Measurements from ENCODE around the gene FDXR. TPM values are rescaled to one million over a fixed set of nuclear protein-coding genes. Genes with fewer than 3 reads are reported as not detected.

Gene FDXR
- total and polyA plus RNA-seq, 2 of the 8 experiments (the other 6 are each of a cell fraction or from before 2014, with no cell fraction given) = 24.2 to 31.4 TPM

- Histone ChIP-seq H3K56ac (replicated peaks; ENCODE audit: insufficient read length, low read depth, low read length) (no peak overlapping the region), H4K20me1 (replicated peaks in 1 of 2; ENCODE audit: control insufficient read depth in 1 of 2, insufficient read depth in 2 of 2, low read length in 2 of 2) (peaks cover 1 to 9% of the 10 kb centered on the region in 2 experiments), H2BK5ac (ENCODE audit: low read depth, low read length) (no peak overlapping the region), H3K36me3 (ENCODE audit: control insufficient read depth in 2 of 4, insufficient read depth in 4 of 4, low read length in 3 of 4) (peaks cover 0 to 6% (median under 1%) of the 10 kb centered on the region in 4 experiments; a peak in 2 of 8 replicates), H3K27ac (ENCODE audit: low read depth, low read length) (no peak overlapping the region), H3K27me3 (replicated peaks in 1 of 4; ENCODE audit: control insufficient read depth in 3 of 4, extremely low read depth in 1 of 4, insufficient read depth in 3 of 4, low read length in 3 of 4) (peaks cover 7 to 10% (median 7%) of the 10 kb centered on the region in 4 experiments), H4K5ac (ENCODE audit: insufficient read length, low read depth, low read length) (no peak overlapping the region), H3K4me3 (ENCODE audit: extremely low read depth in 1 of 4, insufficient read depth in 2 of 4, low read depth in 3 of 4, low read length in 4 of 4) (no peak overlapping the region), H3K18ac (ENCODE audit: extremely low read depth, low read length) (no peak overlapping the region), H2BK12ac (ENCODE audit: low read depth, low read length) (no peak overlapping the region), H3K79me2 (ENCODE audit: control insufficient read depth in 1 of 2, insufficient read depth in 2 of 2, low read length in 2 of 2) (no peaks in the 10 kb centered on the region; a peak in 1 of 4 replicates), H2BK120ac (replicated peaks; ENCODE audit: low read depth, low read length) (no peak overlapping the region), H3K14ac (ENCODE audit: insufficient read length) (no peak overlapping the region), H3K23me2 (ENCODE audit: low read depth, low read length) (no peaks in the 10 kb centered on the region), H2BK15ac (ENCODE audit: low read length) (no peak overlapping the region), H2AFZ (ENCODE audit: low read length) (no peak overlapping the region), H3K4ac (replicated peaks; ENCODE audit: insufficient read length, low read depth, low read length) (no peak overlapping the region), H3K9me3 (ENCODE audit: insufficient read depth in 2 of 2, low read depth in 1 of 2, low read length in 1 of 2) (no peaks in the 10 kb centered on the region), H3K4me2 (ENCODE audit: insufficient read depth in 1 of 2, low read depth in 2 of 2, low read length in 2 of 2) (no peak overlapping the region), H3K79me1 (ENCODE audit: low read depth, low read length) (0 out of 2 replicates have a peak, but pooled peaks cover under 1% of the 10 kb centered on the region), H2BK20ac (ENCODE audit: low read length) (no peak overlapping the region), H3K4me1 (replicated peaks in 1 of 4; ENCODE audit: control insufficient read depth in 3 of 4, insufficient read depth in 4 of 4, low read length in 3 of 4) (peaks cover 0 to 4% (median 3%) of the 10 kb centered on the region in 4 experiments; a peak in 3 of 7 replicates), H2AK5ac (ENCODE audit: low read depth, low read length) (no peak overlapping the region), H3K23ac (ENCODE audit: insufficient read length) (no peak overlapping the region), H3K9ac (replicated peaks in 1 of 4; ENCODE audit: extremely low read depth in 1 of 4, low read depth in 3 of 4, low read length in 3 of 4) (no peak overlapping the region), H4K8ac (ENCODE audit: extremely low read depth, insufficient read depth, low read length) (no peak overlapping the region), H4K91ac (replicated peaks; ENCODE audit: insufficient read length, low read length) (no peak overlapping the region)
- POLR2A ChIA-PET (ENCODE audit: partially characterized antibody) = interaction anchor here (1.1 kb wide), 1 partner anchor 54 kb away, joined by 3 read pairs; no protein-coding TSS in a partner anchor
- 88% methylated on average over 18 of the region's 19 CpGs; no CpG with 5 or more reads in 1 of the 2 experiments for WGBS, 2 experiments (ENCODE audit: extremely low coverage in 1 of 2, insufficient coverage in 1 of 2, insufficient read length in 1 of 2, insufficient replicate concordance in 2 of 2, low coverage in 1 of 2, low lambda C conversion rate in 2 of 2, missing lambda C conversion rate in 1 of 2)
- no peak for FAIRE-seq
- no peak for DNase-seq (ENCODE audit: low read depth in 1 of 2, low spot score in 2 of 2)
- CTCF ChIA-PET (ENCODE audit: partially characterized antibody) = interaction anchor here (0.5 to 99.6 kb wide), 25 partner anchors 22 to 338 kb away, joined by 3 to 2981 read pairs (median 8); partner anchors contain the start of genes FADS6, FDXR, GRIN2C and NAT9
- TF ChIP-seq YY1 (IDR thresholded peaks at IDR 0.05; ENCODE audit: low read depth, low read length) (no peak), SUZ12 (IDR thresholded peaks at IDR 0.05; ENCODE audit: low read length) (no peak), CEBPB (IDR thresholded peaks at IDR 0.05; ENCODE audit: low read depth, low read length) (no peak), CBX8 (IDR thresholded peaks at IDR 0.05; ENCODE audit: borderline replicate concordance, low read depth, low read length) (no peak), PHF8 (conservative IDR thresholded peaks at IDR 0.05; ENCODE audit: low read depth, low read length) (no peak)
Measured at GRCh38 chr17:74866198-74866835, 6.5 kb downstream of the FDXR start.

Data from H1 (cell line).